B cell (primary cell): ENCODE results near the gene DDX10. TPM values are rescaled to one million over a fixed set of nuclear protein-coding genes. Genes with fewer than 3 reads are reported as not detected.
"Not testable (repeated sequence)": the region's sequence is repeated elsewhere in the genome, so short reads cannot be mapped to it uniquely, and the experiment has no call there.

Experiments
- ATAC-seq: fragments of 200-7000 bp; cut with Tn5 transposase; one replicate; pipeline ENCODE4 v1.10.0; 2021; ENCODE audit warnings: low read depth, mild to moderate bottlenecking, moderate number of reproducible peaks, moderate library complexity
- CTCF ChIA-PET: fragments of 350-600 bp; sonication (Branson Sonifier 250); formaldehyde crosslinking; loops from one replicate; lab custom pipeline; 2021; ENCODE audit warnings: antibody characterized with exemption, inconsistent platforms; lab: Charles Lee
- POLR2A ChIA-PET: fragments of 350-600 bp; sonication (Branson Sonifier 250); formaldehyde crosslinking; loops from one replicate; lab custom pipeline; 2021; ENCODE audit warnings: antibody characterized with exemption; lab: Charles Lee
- DNase-seq: peaks from one replicate; pipeline ENCODE4 v3.0.0; 2013
- H2AFZ ChIP-seq: 2 replicates; pipeline ENCODE4 v1.6.1; 2012; ENCODE audit warnings: mild to moderate bottlenecking, low read depth, low read length; ENCODE audit not compliant: insufficient read depth, poor library complexity, severe bottlenecking
- H3K27ac ChIP-seq, 2 donors: 1 replicate in 1 of 2; 2 replicates in 1 of 2; pipeline ENCODE4 v1.5.1; 2012 to 2013; ENCODE audit warnings: low read length in 2 of 2, mild to moderate bottlenecking in 2 of 2, moderate library complexity in 1 of 2
- H3K27me3 ChIP-seq, 4 experiments: fragments of 200-600 bp in 1 of 4; sonication (generic) in 1 of 4; replicated peaks in 1 of 4; 1 replicate in 2 of 4; 2 replicates in 2 of 4; pipeline versions ENCODE4 v1.6.1 to v1.7.0; 2013 to 2016; ENCODE audit warnings: low read length in 3 of 4, mild to moderate bottlenecking in 2 of 4, mixed read lengths in 1 of 4, moderate library complexity in 1 of 4; ENCODE audit not compliant: insufficient read depth in 4 of 4, control insufficient read depth in 3 of 4; ENCODE audit errors: control extremely low read depth in 1 of 4
- H3K36me3 ChIP-seq, 2 experiments: replicated peaks in 1 of 2; 1 replicate in 1 of 2; 2 replicates in 1 of 2; pipeline versions ENCODE4 v1.6.1 to v1.7.1; 2013; ENCODE audit warnings: low read length in 1 of 2; ENCODE audit not compliant: insufficient read depth in 2 of 2, control insufficient read depth in 1 of 2; ENCODE audit errors: control extremely low read depth in 1 of 2, extremely low read depth in 1 of 2
- H3K4me1 ChIP-seq, 2 donors: fragments of 200-600 bp in 1 of 2; sonication (generic) in 1 of 2; 1 replicate in 1 of 2; 2 replicates in 1 of 2; pipeline versions ENCODE4 v1.5.1 to v1.6.1; 2013 to 2017; ENCODE audit warnings: low read length in 2 of 2; ENCODE audit not compliant: control insufficient read depth in 2 of 2, insufficient read depth in 2 of 2
- H3K4me2 ChIP-seq: replicated peaks from 2 replicates; pipeline ENCODE3; 2012; ENCODE audit warnings: mild to moderate bottlenecking, low read depth, low read length; ENCODE audit not compliant: poor library complexity, severe bottlenecking
- H3K4me3 ChIP-seq, 5 experiments: fragments of 200-600 bp in 1 of 5; sonication (generic) in 1 of 5; 1 replicate in 3 of 5; 2 replicates in 2 of 5; pipeline versions ENCODE4 v1.5.1 to v1.7.0; 2011 to 2016; ENCODE audit warnings: low read length in 4 of 5, mild to moderate bottlenecking in 4 of 5, low read depth in 2 of 5, control low read depth in 1 of 5, moderate library complexity in 1 of 5; ENCODE audit not compliant: insufficient read depth in 1 of 5; ENCODE audit errors: control extremely low read depth in 1 of 5, extremely low read depth in 1 of 5
- H3K79me2 ChIP-seq: fragments of 200-600 bp; sonication (generic); one replicate; pipeline ENCODE4 v1.6.0; 2016; ENCODE audit warnings: low read length; ENCODE audit not compliant: control insufficient read depth, insufficient read depth
- H3K9ac ChIP-seq: fragments of 200-600 bp; sonication (generic); 2 replicates; pipeline ENCODE4 v1.6.1; 2017; ENCODE audit warnings: mild to moderate bottlenecking, low read length, moderate library complexity
- H3K9me3 ChIP-seq, 3 donors: one replicate each; pipeline versions ENCODE4 v1.6.1 to v1.7.1; 2013; ENCODE audit warnings: low read length in 2 of 3; ENCODE audit not compliant: control insufficient read depth in 2 of 3, insufficient read depth in 1 of 3; ENCODE audit errors: control extremely low read depth in 1 of 3
- H4K20me1 ChIP-seq: 2 replicates; pipeline ENCODE4 v1.6.0; 2012; ENCODE audit warnings: mild to moderate bottlenecking, low read length; ENCODE audit not compliant: insufficient read depth, control insufficient read depth, poor library complexity, severe bottlenecking
- H3K27ac Mint-ChIP-seq: one replicate; pipeline ENCODE4 v1.8.0; 2021; ENCODE audit warnings: mixed read lengths
- H3K27me3 Mint-ChIP-seq: one replicate; pipeline ENCODE4 v1.8.0; 2021; ENCODE audit warnings: mixed read lengths
- H3K4me1 Mint-ChIP-seq: one replicate; pipeline ENCODE4 v1.8.0; 2021; ENCODE audit warnings: mixed read lengths
- H3K4me3 Mint-ChIP-seq: one replicate; pipeline ENCODE4 v1.8.0; 2021; ENCODE audit warnings: mixed read lengths
- H3K9me3 Mint-ChIP-seq: one replicate; pipeline ENCODE4 v1.8.0; 2022; ENCODE audit warnings: mixed read lengths; ENCODE audit not compliant: insufficient read depth
- EZH2 ChIP-seq: IDR thresholded peaks from 2 replicates; pipeline ENCODE4 v1.6.1; 2012; ENCODE audit warnings: borderline replicate concordance, low read depth, mild to moderate bottlenecking, moderate library complexity, low read length; ENCODE audit not compliant: insufficient read depth, poor library complexity, severe bottlenecking
- WGBS: methylation state at CpG from one replicate; pipeline ENCODE4 v1.1.5; 2013; ENCODE audit warnings: missing lambda C conversion rate; ENCODE audit not compliant: insufficient coverage; 5-methylcytosine and 5-hydroxymethylcytosine counted together
- intact Hi-C: fragments of 100-400 bp; cut with micrococcal nuclease; formaldehyde crosslinking; loops from one replicate; pipeline ENCODE4 v1.10.0; 2022
- polyA plus RNA-seq: library from polyadenylated mRNA; depleted of rRNA; stranded (reverse); fragments of >200 nt; gene quantifications from 2 replicates; pipeline ENCODE4 v1.2.3, GENCODE V29; 2012
- total RNA-seq, 2 donors: library from RNA; stranded (reverse); fragments of 120-200 nt in 1 of 2; gene quantifications; 1 replicate in 1 of 2; 2 replicates in 1 of 2; pipeline versions ENCODE4 v1.2.3 to v1.2.4, GENCODE V29; 2013 to 2022
- TF ChIP-seq, protein P1 (sequence below): fragments of 200-600 bp; IDR thresholded peaks from one replicate; pipeline ENCODE4 v1.8.0; 2022; ENCODE audit warnings: antibody characterized with exemption, mild to moderate bottlenecking

The DDX10 gene
- total and polyA plus RNA-seq, 2 donors (not counting 1 experiment from before 2014, with no cell fraction given), result 15.6 to 30.6 TPM

GRCh38 chr11:108819957-108820356, 155.1 kb downstream of the DDX10 start:
- no peak overlapping the region for H3K4me3 Mint-ChIP-seq
- no peak for ATAC-seq
- Histone ChIP-seq H3K27ac (no peak overlapping the region), H3K9me3 (no peaks in the 10 kb centered on the region), H3K4me3 (no peak overlapping the region), H3K79me2 (no peaks in the 10 kb centered on the region), H2AFZ (no peak overlapping the region), H3K4me2 (no peak overlapping the region), H3K9ac (no peak overlapping the region), H3K36me3 (no peaks in the 10 kb centered on the region), H3K27me3 (no peaks in the 10 kb centered on the region), H3K4me1 (no peaks in the 10 kb centered on the region), H4K20me1 (no peaks in the 10 kb centered on the region)
- no peaks in the 10 kb centered on the region for H3K9me3 Mint-ChIP-seq
- no peak overlapping the region for H3K27ac Mint-ChIP-seq
- H3K4me1 Mint-ChIP-seq, result peaks cover 2% of the 10 kb centered on the region
- TF ChIP-seq EZH2, result no peak
- TF ChIP-seq, protein P1, sequence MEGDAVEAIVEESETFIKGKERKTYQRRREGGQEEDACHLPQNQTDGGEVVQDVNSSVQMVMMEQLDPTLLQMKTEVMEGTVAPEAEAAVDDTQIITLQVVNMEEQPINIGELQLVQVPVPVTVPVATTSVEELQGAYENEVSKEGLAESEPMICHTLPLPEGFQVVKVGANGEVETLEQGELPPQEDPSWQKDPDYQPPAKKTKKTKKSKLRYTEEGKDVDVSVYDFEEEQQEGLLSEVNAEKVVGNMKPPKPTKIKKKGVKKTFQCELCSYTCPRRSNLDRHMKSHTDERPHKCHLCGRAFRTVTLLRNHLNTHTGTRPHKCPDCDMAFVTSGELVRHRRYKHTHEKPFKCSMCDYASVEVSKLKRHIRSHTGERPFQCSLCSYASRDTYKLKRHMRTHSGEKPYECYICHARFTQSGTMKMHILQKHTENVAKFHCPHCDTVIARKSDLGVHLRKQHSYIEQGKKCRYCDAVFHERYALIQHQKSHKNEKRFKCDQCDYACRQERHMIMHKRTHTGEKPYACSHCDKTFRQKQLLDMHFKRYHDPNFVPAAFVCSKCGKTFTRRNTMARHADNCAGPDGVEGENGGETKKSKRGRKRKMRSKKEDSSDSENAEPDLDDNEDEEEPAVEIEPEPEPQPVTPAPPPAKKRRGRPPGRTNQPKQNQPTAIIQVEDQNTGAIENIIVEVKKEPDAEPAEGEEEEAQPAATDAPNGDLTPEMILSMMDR, result no peak
- ChIA-PET CTCF (no interaction called here), POLR2A (no interaction called here)
- no peaks in the 10 kb centered on the region for H3K27me3 Mint-ChIP-seq
- WGBS, result no CpG with 5 or more reads among the region's 2 CpGs
- intact Hi-C loops, result no loop called here
- no peak for DNase-seq

DNA sequence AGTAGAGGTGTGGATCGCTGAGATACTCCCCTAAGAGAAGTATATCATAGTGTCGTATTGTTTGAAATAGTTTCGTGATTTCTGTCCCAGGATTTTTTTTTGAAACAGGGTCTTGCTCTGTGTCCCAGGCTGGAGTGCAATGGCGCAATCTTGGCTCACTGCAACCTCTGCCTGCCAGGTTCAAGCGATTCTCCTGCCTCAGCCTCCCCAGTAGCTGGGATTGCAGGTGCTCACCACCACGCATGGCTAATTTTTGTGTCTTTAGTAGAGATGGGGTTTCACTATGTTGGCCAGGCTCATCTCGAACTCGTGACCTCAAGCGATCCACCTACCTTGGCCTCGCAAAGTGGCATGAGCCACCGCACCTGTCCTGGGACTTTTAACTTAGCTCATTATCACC, 159.1 kb downstream of the DDX10 start:
- H3K4me1 Mint-ChIP-seq, H4K20me1 ChIP-seq, POLR2A ChIA-PET: not testable (repeated sequence)

More for the DNA sequence above, 159.1 kb downstream of the DDX10 start:
- H3K27ac ChIP-seq, ATAC-seq, H3K27me3 Mint-ChIP-seq, CTCF ChIA-PET, intact Hi-C loops, H3K4me3 Mint-ChIP-seq, H3K36me3 ChIP-seq, DNase-seq, H3K79me2 ChIP-seq, H3K9me3 Mint-ChIP-seq, H3K4me1 ChIP-seq, H2AFZ ChIP-seq, H3K4me2 ChIP-seq, H3K27ac Mint-ChIP-seq, H3K4me3 ChIP-seq, H3K9me3 ChIP-seq, H3K27me3 ChIP-seq, H3K9ac ChIP-seq: not testable (repeated sequence)
- 98% methylated on average over 9 of the region's 11 CpGs for WGBS
